IMR-90 (cell line): ENCODE measurements around the gene STIM1. TPM values are rescaled to one million over a fixed set of nuclear protein-coding genes. Genes with fewer than 3 reads are reported as not detected.

Experiments used
- ATAC-seq: fragments of 200-7000 bp; cut with Tn5 transposase; 2 replicates; pipeline ENCODE4 v1.9.1; 2020; ENCODE audit warnings: low read depth, mild to moderate bottlenecking, moderate library complexity
- BruUV-seq: library from RNA; stranded (reverse); fragments of 400-500 nt; replicated peaks from 2 replicates; lab custom pipeline; 2021; lab: Mats Ljungman, UMichigan
- CTCF ChIA-PET: fragments of 300-600 bp; formaldehyde crosslinking; extraction: SDS; loops from one replicate; lab custom pipeline; 2021; ENCODE audit warnings: antibody characterized with exemption; lab: Yijun Ruan, JAX
- POLR2A ChIA-PET: fragments of 300-600 bp; sonication (Branson Sonifier 250); formaldehyde crosslinking; loops from one replicate; lab custom pipeline; 2022; ENCODE audit warnings: antibody characterized with exemption; ENCODE audit not compliant: unreplicated experiment; lab: Charles Lee
- DNase-seq: peaks from one replicate; pipeline ENCODE4 v3.0.0; 2013
- H2AFZ ChIP-seq: replicated peaks from 2 replicates; pipeline ENCODE3; 2013; ENCODE audit warnings: low read length, mild to moderate bottlenecking; ENCODE audit not compliant: poor library complexity
- H2AK5ac ChIP-seq: 2 replicates; pipeline ENCODE4 v1.6.1; 2013; ENCODE audit warnings: low read depth, low read length, inconsistent platforms
- H2AK9ac ChIP-seq: replicated peaks from 2 replicates; pipeline ENCODE3; 2013; ENCODE audit warnings: mild to moderate bottlenecking, low read depth, low read length, moderate library complexity; ENCODE audit not compliant: poor library complexity
- H2BK120ac ChIP-seq: 2 replicates; pipeline ENCODE4 v1.6.1; 2013; ENCODE audit warnings: low read depth, low read length, inconsistent platforms
- H2BK15ac ChIP-seq: 3 replicates; pipeline ENCODE4 v1.6.1; 2013; ENCODE audit warnings: low read depth, low read length, inconsistent platforms
- H2BK20ac ChIP-seq: 2 replicates; pipeline ENCODE4 v1.6.1; 2013; ENCODE audit warnings: low read depth, mild to moderate bottlenecking, inconsistent platforms, low read length, moderate library complexity
- H2BK5ac ChIP-seq: 2 replicates; pipeline ENCODE4 v1.6.1; 2013; ENCODE audit warnings: mild to moderate bottlenecking, low read depth, low read length, inconsistent platforms; ENCODE audit not compliant: poor library complexity, severe bottlenecking
- H3K14ac ChIP-seq: replicated peaks from 2 replicates; pipeline ENCODE4 v1.6.1; 2013; ENCODE audit warnings: low read depth, low read length, inconsistent platforms
- H3K18ac ChIP-seq: 2 replicates; pipeline ENCODE4 v1.6.1; 2013; ENCODE audit warnings: low read depth, low read length, control low read depth
- H3K23ac ChIP-seq: 2 replicates; pipeline ENCODE4 v1.6.1; 2013; ENCODE audit warnings: low read depth, low read length, inconsistent platforms
- H3K27ac ChIP-seq: 2 replicates; pipeline ENCODE4 v1.5.1; 2013; ENCODE audit warnings: mild to moderate bottlenecking, control low read depth, low read length; ENCODE audit not compliant: insufficient read depth
- H3K27me3 ChIP-seq: 2 replicates; pipeline ENCODE4 v1.6.1; 2013; ENCODE audit warnings: low read length; ENCODE audit not compliant: control insufficient read depth, insufficient read depth
- H3K36me3 ChIP-seq: 2 replicates; pipeline ENCODE4 v1.6.1; 2013; ENCODE audit warnings: low read length, mixed read lengths; ENCODE audit not compliant: control insufficient read depth, insufficient read depth
- H3K4ac ChIP-seq: 2 replicates; pipeline ENCODE4 v1.6.1; 2013; ENCODE audit warnings: low read depth, low read length, inconsistent platforms
- H3K4me1 ChIP-seq: 2 replicates; pipeline ENCODE4 v1.6.1; 2013; ENCODE audit warnings: low read length, mixed read lengths; ENCODE audit not compliant: control insufficient read depth, insufficient read depth
- H3K4me2 ChIP-seq: 2 replicates; pipeline ENCODE4 v1.6.1; 2013; ENCODE audit warnings: low read depth, mild to moderate bottlenecking, control low read depth, low read length, moderate library complexity
- H3K4me3 ChIP-seq: 2 replicates; pipeline ENCODE4 v1.5.1; 2013; ENCODE audit warnings: low read depth, mild to moderate bottlenecking, control low read depth, low read length, moderate library complexity; ENCODE audit not compliant: insufficient read depth
- H3K56ac ChIP-seq: 2 replicates; pipeline ENCODE4 v1.6.1; 2013; ENCODE audit warnings: low read length, inconsistent platforms; ENCODE audit not compliant: insufficient read depth; ENCODE audit errors: extremely low read depth
- H3K79me1 ChIP-seq, 2 experiments: 2 replicates each; pipeline ENCODE4 v1.6.1; 2013; ENCODE audit warnings: low read length in 2 of 2, inconsistent platforms in 1 of 2, low read depth in 1 of 2
- H3K9ac ChIP-seq: 2 replicates; pipeline ENCODE4 v1.6.1; 2013; ENCODE audit warnings: low read depth, low read length, control low read depth
- H3K9me1 ChIP-seq: 2 replicates; pipeline ENCODE4 v1.6.1; 2013; ENCODE audit warnings: low read length, inconsistent platforms; ENCODE audit not compliant: insufficient read depth
- H3K9me3 ChIP-seq: 2 replicates; pipeline ENCODE4 v1.6.1; 2013; ENCODE audit warnings: low read length; ENCODE audit not compliant: control insufficient read depth, insufficient read depth
- H4K20me1 ChIP-seq: 2 replicates; pipeline ENCODE4 v1.6.1; 2013; ENCODE audit warnings: low read length, inconsistent platforms; ENCODE audit not compliant: insufficient read depth
- H4K5ac ChIP-seq: 2 replicates; pipeline ENCODE4 v1.6.1; 2013; ENCODE audit warnings: mild to moderate bottlenecking, low read depth, low read length, control low read depth
- H4K8ac ChIP-seq, 2 experiments: 2 replicates each; pipeline ENCODE4 v1.6.1; 2013; ENCODE audit warnings: low read depth in 2 of 2, low read length in 2 of 2, control low read depth in 1 of 2, inconsistent platforms in 1 of 2
- H4K91ac ChIP-seq: 2 replicates; pipeline ENCODE4 v1.6.1; 2013; ENCODE audit warnings: low read depth, low read length, inconsistent platforms; ENCODE audit not compliant: insufficient read depth
- BHLHE40 ChIP-seq: fragments of 150-350 bp; IDR thresholded peaks from 2 replicates; pipeline ENCODE4 v1.6.1; 2016; ENCODE audit warnings: mild to moderate bottlenecking, low read depth, low read length
- CEBPB ChIP-seq: IDR thresholded peaks from 2 replicates; pipeline ENCODE4 v1.6.1; 2012; ENCODE audit warnings: low read depth, low read length, improper control_type of control experiment
- CHD1 ChIP-seq: IDR thresholded peaks from 2 replicates; pipeline ENCODE4 v1.6.1; 2012; ENCODE audit warnings: low read depth, low read length, improper control_type of control experiment
- FOS ChIP-seq: fragments of 150-350 bp; IDR thresholded peaks from 2 replicates; pipeline ENCODE4 v1.6.1; 2016; ENCODE audit warnings: low read depth, low read length
- MAFK ChIP-seq: IDR thresholded peaks from 2 replicates; pipeline ENCODE4 v1.6.1; 2012; ENCODE audit warnings: low read depth, low read length, improper control_type of control experiment
- MAZ ChIP-seq: IDR thresholded peaks from 2 replicates; pipeline ENCODE4 v1.6.1; 2012; ENCODE audit warnings: low read depth, mild to moderate bottlenecking, low read length, improper control_type of control experiment, moderate library complexity, borderline replicate concordance
- MXI1 ChIP-seq: IDR thresholded peaks from 2 replicates; pipeline ENCODE4 v1.6.1; 2012; ENCODE audit warnings: low read depth, mild to moderate bottlenecking, low read length, moderate library complexity, borderline replicate concordance
- NFE2L2 ChIP-seq: fragments of 150-350 bp; IDR thresholded peaks from 2 replicates; pipeline ENCODE4 v1.6.1; 2016; ENCODE audit warnings: low read depth, mild to moderate bottlenecking, low read length
- POLR2A ChIP-seq: IDR thresholded peaks from 2 replicates; pipeline ENCODE4 v1.6.1; 2012; ENCODE audit warnings: mild to moderate bottlenecking, low read depth, low read length
- RAD21 ChIP-seq: IDR thresholded peaks from 2 replicates; pipeline ENCODE4 v1.6.1; 2012; ENCODE audit warnings: low read length, improper control_type of control experiment
- RCOR1 ChIP-seq: IDR thresholded peaks from 2 replicates; pipeline ENCODE4 v1.6.1; 2012; ENCODE audit warnings: mild to moderate bottlenecking, low read length, improper control_type of control experiment; ENCODE audit not compliant: insufficient replicate concordance
- RFX5 ChIP-seq: IDR thresholded peaks from 2 replicates; pipeline ENCODE4 v1.8.0; 2012; ENCODE audit warnings: low read depth, mild to moderate bottlenecking, low read length, moderate library complexity
- SMC3 ChIP-seq: fragments of 150-350 bp; IDR thresholded peaks from 2 replicates; pipeline ENCODE4 v1.6.1; 2016; ENCODE audit warnings: low read depth, mild to moderate bottlenecking, antibody characterized with exemption, low read length, moderate library complexity
- WGBS, 2 experiments: methylation state at CpG; one replicate each; pipeline versions ENCODE4 v1.1.5 to v1.1.7; 2013; ENCODE audit warnings: missing lambda C conversion rate in 2 of 2; ENCODE audit not compliant: insufficient read length in 1 of 2; ENCODE audit errors: extremely low coverage in 2 of 2; 5-methylcytosine and 5-hydroxymethylcytosine counted together
- dilution Hi-C: fragments of 300-500 bp; cut with HindIII; formaldehyde crosslinking; loops from one replicate; pipeline ENCODE4 v1.14.3; 2018; ENCODE audit warnings: low sequenced_read_pairs; ENCODE audit not compliant: unreplicated experiment
- in situ Hi-C: fragments of 300-500 bp; cut with MboI; formaldehyde crosslinking; loops from 3 replicates; pipeline ENCODE4 v1.14.3; 2019; ENCODE audit warnings: low sequenced_read_pairs, inconsistent platforms, mixed read lengths
- intact Hi-C: fragments of 100-400 bp; cut with micrococcal nuclease; formaldehyde crosslinking; loops from 2 replicates; pipeline ENCODE4 v1.10.0; 2022
- polyA plus RNA-seq, 3 experiments: library from polyadenylated mRNA; depleted of rRNA; stranded (reverse); fragments of >200 nt; gene quantifications; 2 replicates each; pipeline ENCODE4 v1.2.3, GENCODE V29; 2012; ENCODE audit warnings: low replicate concordance in 1 of 3
- total RNA-seq: library from RNA; depleted of rRNA; stranded (reverse); fragments of >200 nt; gene quantifications from 2 replicates; pipeline ENCODE4 v1.2.3, GENCODE V29; 2012
- TF ChIP-seq, protein P1 (sequence below): fragments of 150-350 bp; IDR thresholded peaks from 2 replicates; pipeline ENCODE4 v1.6.1; 2016; ENCODE audit warnings: low read depth, mild to moderate bottlenecking, low read length, moderate library complexity, borderline replicate concordance
- TF ChIP-seq, protein P2 (sequence below): fragments of 150-350 bp; IDR thresholded peaks from 2 replicates; pipeline ENCODE4 v1.6.1; 2017; ENCODE audit warnings: mild to moderate bottlenecking, antibody characterized with exemption, low read length, low read depth
- TF ChIP-seq, protein P3 (sequence below): conservative IDR thresholded peaks from 2 replicates; pipeline ENCODE4 v1.5.1; 2012; ENCODE audit warnings: mild to moderate bottlenecking, low read depth, low read length, improper control_type of control experiment

The STIM1 gene
- total and polyA plus RNA-seq, 2 of the 4 experiments (the other 2 are of a cell fraction), result 17.9 to 23.0 TPM

DNA sequence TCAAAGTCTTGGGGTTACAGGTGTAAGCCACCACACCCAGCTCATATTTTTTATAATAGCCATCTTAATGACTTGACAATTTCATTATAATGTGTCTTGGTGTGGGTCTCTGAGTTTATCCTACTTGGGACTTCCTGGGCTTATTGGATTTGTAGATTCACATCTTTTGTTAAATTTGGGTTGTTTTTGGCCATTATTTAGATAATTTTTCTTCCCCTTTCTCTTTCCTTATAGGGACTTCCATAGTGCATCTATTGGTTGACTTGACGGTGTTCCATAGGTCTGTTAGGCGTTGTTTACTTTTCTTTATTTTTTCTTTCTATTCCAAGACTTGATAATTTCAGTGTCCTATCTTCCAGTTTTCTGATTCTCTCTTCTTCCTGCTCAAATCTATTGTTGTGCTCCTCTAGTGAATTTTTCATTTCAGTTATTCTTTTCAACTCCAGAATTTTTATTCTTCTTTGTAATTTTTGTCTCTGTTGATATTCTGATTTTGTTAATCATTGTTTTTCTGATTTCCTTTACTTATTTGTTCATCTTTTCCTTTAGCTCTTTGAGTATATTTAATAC, 284.7 kb downstream of the STIM1 start:
- Histone ChIP-seq H3K18ac (no peak overlapping the region), H3K4me1 (peaks cover 1% of the 10 kb centered on the region; the same call in 1 of the 2 replicates), H3K56ac (no peak overlapping the region), H3K23ac (no peak overlapping the region), H3K4ac (no peak overlapping the region), H3K9me1 (no peaks in the 10 kb centered on the region; the same call in 1 of the 2 replicates), H3K36me3 (peaks cover 14% of the 10 kb centered on the region), H3K4me3 (no peak overlapping the region), H3K14ac (no peak overlapping the region), H4K20me1 (no peaks in the 10 kb centered on the region), H2AK5ac (no peak overlapping the region), H2BK5ac (no peak overlapping the region), H3K79me1 (peaks cover 3 to 11% of the 10 kb centered on the region in 2 experiments), H2BK120ac (no peak overlapping the region), H3K4me2 (no peak overlapping the region), H3K27ac (no peak overlapping the region), H3K27me3 (no peaks in the 10 kb centered on the region), H3K9me3 (0 out of 2 replicates have a peak, but pooled peaks cover 2% of the 10 kb centered on the region), H2BK15ac (no peak overlapping the region), H4K5ac (no peak overlapping the region), H4K8ac (no peak overlapping the region), H4K91ac (no peak overlapping the region), H2AFZ (no peak overlapping the region), H3K9ac (no peak overlapping the region), H2BK20ac (no peak overlapping the region), H2AK9ac (no peak overlapping the region)
- in situ Hi-C loops, result no loop called here
- ChIA-PET POLR2A (interaction anchor here (0.5 kb wide), 1 partner anchor 11 kb away, joined by 3 read pairs; no protein-coding TSS in a partner anchor), CTCF (interaction anchor here (0.8 kb wide), 1 partner anchor 18 kb away, joined by 4 read pairs; no protein-coding TSS in a partner anchor)
- no TSS peak for BruUV-seq
- intact Hi-C loops, result no loop called here
- dilution Hi-C loops, result no loop called here
- no CpG with 5 or more reads among the region's 2 CpGs for WGBS, 2 experiments
- ATAC-seq (no peak), DNase-seq (no peak)
- no peak for TF ChIP-seq POLR2A
- TF ChIP-seq CEBPB, result no peak
- TF ChIP-seq, protein P1, sequence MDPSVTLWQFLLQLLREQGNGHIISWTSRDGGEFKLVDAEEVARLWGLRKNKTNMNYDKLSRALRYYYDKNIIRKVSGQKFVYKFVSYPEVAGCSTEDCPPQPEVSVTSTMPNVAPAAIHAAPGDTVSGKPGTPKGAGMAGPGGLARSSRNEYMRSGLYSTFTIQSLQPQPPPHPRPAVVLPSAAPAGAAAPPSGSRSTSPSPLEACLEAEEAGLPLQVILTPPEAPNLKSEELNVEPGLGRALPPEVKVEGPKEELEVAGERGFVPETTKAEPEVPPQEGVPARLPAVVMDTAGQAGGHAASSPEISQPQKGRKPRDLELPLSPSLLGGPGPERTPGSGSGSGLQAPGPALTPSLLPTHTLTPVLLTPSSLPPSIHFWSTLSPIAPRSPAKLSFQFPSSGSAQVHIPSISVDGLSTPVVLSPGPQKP, result no peak
- no peak for TF ChIP-seq NFE2L2
- TF ChIP-seq RFX5, result no peak
- no peak for TF ChIP-seq RCOR1
- TF ChIP-seq CHD1, result no peak
- TF ChIP-seq BHLHE40, result no peak
- no peak for TF ChIP-seq MAFK
- no peak for TF ChIP-seq MAZ
- no peak for TF ChIP-seq SMC3
- TF ChIP-seq, protein P2, sequence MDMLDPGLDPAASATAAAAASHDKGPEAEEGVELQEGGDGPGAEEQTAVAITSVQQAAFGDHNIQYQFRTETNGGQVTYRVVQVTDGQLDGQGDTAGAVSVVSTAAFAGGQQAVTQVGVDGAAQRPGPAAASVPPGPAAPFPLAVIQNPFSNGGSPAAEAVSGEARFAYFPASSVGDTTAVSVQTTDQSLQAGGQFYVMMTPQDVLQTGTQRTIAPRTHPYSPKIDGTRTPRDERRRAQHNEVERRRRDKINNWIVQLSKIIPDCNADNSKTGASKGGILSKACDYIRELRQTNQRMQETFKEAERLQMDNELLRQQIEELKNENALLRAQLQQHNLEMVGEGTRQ, result no peak
- no peak for TF ChIP-seq FOS
- no peak for TF ChIP-seq RAD21
- no peak for TF ChIP-seq MXI1
- TF ChIP-seq, protein P3, sequence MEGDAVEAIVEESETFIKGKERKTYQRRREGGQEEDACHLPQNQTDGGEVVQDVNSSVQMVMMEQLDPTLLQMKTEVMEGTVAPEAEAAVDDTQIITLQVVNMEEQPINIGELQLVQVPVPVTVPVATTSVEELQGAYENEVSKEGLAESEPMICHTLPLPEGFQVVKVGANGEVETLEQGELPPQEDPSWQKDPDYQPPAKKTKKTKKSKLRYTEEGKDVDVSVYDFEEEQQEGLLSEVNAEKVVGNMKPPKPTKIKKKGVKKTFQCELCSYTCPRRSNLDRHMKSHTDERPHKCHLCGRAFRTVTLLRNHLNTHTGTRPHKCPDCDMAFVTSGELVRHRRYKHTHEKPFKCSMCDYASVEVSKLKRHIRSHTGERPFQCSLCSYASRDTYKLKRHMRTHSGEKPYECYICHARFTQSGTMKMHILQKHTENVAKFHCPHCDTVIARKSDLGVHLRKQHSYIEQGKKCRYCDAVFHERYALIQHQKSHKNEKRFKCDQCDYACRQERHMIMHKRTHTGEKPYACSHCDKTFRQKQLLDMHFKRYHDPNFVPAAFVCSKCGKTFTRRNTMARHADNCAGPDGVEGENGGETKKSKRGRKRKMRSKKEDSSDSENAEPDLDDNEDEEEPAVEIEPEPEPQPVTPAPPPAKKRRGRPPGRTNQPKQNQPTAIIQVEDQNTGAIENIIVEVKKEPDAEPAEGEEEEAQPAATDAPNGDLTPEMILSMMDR, result no peak
